T47D (cell line): ENCODE results near the gene PLD6.
"Not testable (repeated sequence)": the region's sequence is repeated elsewhere in the genome, so short reads cannot be mapped to it uniquely, and the experiment has no call there.

Experiments used
- DNase-seq, 2 experiments: peaks; one replicate each; pipeline versions ENCODE4 v3.0.0 to v3.0.0-alpha.2; 2011 to 2012; ENCODE audit warnings: low read depth in 1 of 2, low spot score in 1 of 2
- JUND ChIP-seq: IDR thresholded peaks from 2 replicates; pipeline ENCODE4 v1.6.1; 2012; ENCODE audit warnings: low read depth
- in situ Hi-C: cut with HindIII; loops from 2 replicates; pipeline ENCODE4 v1.10.0; 2016; ENCODE audit warnings: low sequenced_read_pairs, low pct_unique_long_range_greater_than_20kb

PLD6 gene

GRCh38 chr17:17206124-17206912 lies at the start of gene PLD6:
Gene PLD6 (minus strand): TSS chr17:17206333. CDS start chr17:17206286, 47 bp downstream.
- in situ Hi-C loops, result no loop called here

GRCh38 chr17:17255689-17256088 lies 49.6 kb upstream of the PLD6 start:
- in situ Hi-C loops, DNase-seq: not testable (repeated sequence)

More at GRCh38 chr17:17206124-17206912, at the start of gene PLD6:
- no peak for TF ChIP-seq JUND
- peak; percentile 53 to 88 for DNase-seq

- TF ChIP-seq JUND, result no peak
These were observed 47.9 kb upstream of the PLD6 start for GRCh38 chr17:17254036-17254435.

GRCh38 chr17:17253406-17253805 lies 47.3 kb upstream of the PLD6 start:
- in situ Hi-C loops, result no loop called here
- peak in 1 of 2 experiments; percentile 33 for DNase-seq
- no peak for TF ChIP-seq JUND

More at GRCh38 chr17:17254036-17254435, 47.9 kb upstream of the PLD6 start:
- in situ Hi-C loops, result no loop called here
- no peak for DNase-seq

GRCh38 chr17:17252149-17252661 lies 46.1 kb upstream of the PLD6 start:
- no peak for TF ChIP-seq JUND
- in situ Hi-C loops, result no loop called here
- DNase-seq, result no peak

- no peak for DNase-seq
- no peak for TF ChIP-seq JUND
- in situ Hi-C loops, result no loop called here
These were observed 40.7 kb upstream of the PLD6 start for GRCh38 chr17:17246879-17247278.

- no peak for TF ChIP-seq JUND
- in situ Hi-C loops, result no loop called here
These were observed 37.0 kb upstream of the PLD6 start for GRCh38 chr17:17243163-17243562.

GRCh38 chr17:17242246-17242645 lies 36.1 kb upstream of the PLD6 start:
- no peak for DNase-seq
- TF ChIP-seq JUND, result no peak
- in situ Hi-C loops, result no loop called here

More at GRCh38 chr17:17243163-17243562, 37.0 kb upstream of the PLD6 start:
- no peak for DNase-seq

- in situ Hi-C loops, result no loop called here
These were observed 35.5 kb upstream of the PLD6 start for GRCh38 chr17:17241656-17242055.

GRCh38 chr17:17239832-17240231 lies 33.7 kb upstream of the PLD6 start:
- no peak for DNase-seq
- in situ Hi-C loops, result no loop called here
- TF ChIP-seq JUND, result no peak

More at GRCh38 chr17:17241656-17242055, 35.5 kb upstream of the PLD6 start:
- DNase-seq, result no peak
- no peak for TF ChIP-seq JUND

GRCh38 chr17:17237026-17237799 lies 31.1 kb upstream of the PLD6 start, which contains the start of gene FLCN:
Gene FLCN (minus strand): TSS chr17:17237168. CDS start chr17:17228137, 9,031 bp downstream.
- peak; percentile 41; the same call in 1 of the 2 replicates for TF ChIP-seq JUND
- in situ Hi-C loops, result no loop called here

GRCh38 chr17:17236295-17237025 lies 30.3 kb upstream of the PLD6 start:
- DNase-seq, result peak in 1 of 2 experiments; percentile 44
- no peak for TF ChIP-seq JUND
- in situ Hi-C loops, result no loop called here

More at GRCh38 chr17:17237026-17237799, 31.1 kb upstream of the PLD6 start, which contains the start of gene FLCN:
- DNase-seq, result peak; percentile 60 to 89
